ENCODE data around the gene TEAD3.

The TEAD3 gene

GRCh38 chr6:35534407-35535170 lies 37.7 kb upstream of the TEAD3 start:
- in situ Hi-C loops (cut with HindIII; ENCODE audit: low sequenced_read_pairs): no loop called here
- DNase-seq (ENCODE audit: low read depth): no peak
- no peak for TF ChIP-seq CTCF (IDR thresholded peaks at IDR 0.05; ENCODE audit: low read depth, low read length, missing control alignments)
- no peak overlapping the region for H3K4me3 ChIP-seq (ENCODE audit: low read depth, low read length)

GRCh38 chr6:35533981-35534380 lies 37.1 kb upstream of the TEAD3 start:
- in situ Hi-C loops (cut with HindIII; ENCODE audit: low sequenced_read_pairs): no loop called here
- no peak overlapping the region for H3K4me3 ChIP-seq (ENCODE audit: low read depth, low read length)
- DNase-seq (ENCODE audit: low read depth): no peak
- no peak for TF ChIP-seq CTCF (IDR thresholded peaks at IDR 0.05; ENCODE audit: low read depth, low read length, missing control alignments)

- H3K4me3 ChIP-seq (ENCODE audit: low read depth, low read length): no peak overlapping the region
- in situ Hi-C loops (cut with HindIII; ENCODE audit: low sequenced_read_pairs): no loop called here
- no peak for DNase-seq (ENCODE audit: low read depth)
- TF ChIP-seq CTCF (IDR thresholded peaks at IDR 0.05; ENCODE audit: low read depth, low read length, missing control alignments): no peak
Observed at GRCh38 chr6:35532126-35532525, 35.2 kb upstream of the TEAD3 start.

- TF ChIP-seq CTCF (IDR thresholded peaks at IDR 0.05; ENCODE audit: low read depth, low read length, missing control alignments): no peak
- in situ Hi-C loops (cut with HindIII; ENCODE audit: low sequenced_read_pairs): no loop called here
- H3K4me3 ChIP-seq (ENCODE audit: low read depth, low read length): no peak overlapping the region
- DNase-seq (ENCODE audit: low read depth): no peak
Observed at GRCh38 chr6:35524380-35525020, 27.6 kb upstream of the TEAD3 start.

- in situ Hi-C loops (cut with HindIII; ENCODE audit: low sequenced_read_pairs): no loop called here
- peak; percentile 88 for TF ChIP-seq CTCF (IDR thresholded peaks at IDR 0.05; ENCODE audit: low read depth, low read length, missing control alignments)
- peak; percentile 19 for DNase-seq (ENCODE audit: low read depth)
- H3K4me3 ChIP-seq (ENCODE audit: low read depth, low read length): no peak overlapping the region
Observed at GRCh38 chr6:35522660-35523658, 26.1 kb upstream of the TEAD3 start.

GRCh38 chr6:35522151-35522550 lies 25.3 kb upstream of the TEAD3 start:
- DNase-seq (ENCODE audit: low read depth): no peak
- in situ Hi-C loops (cut with HindIII; ENCODE audit: low sequenced_read_pairs): no loop called here
- H3K4me3 ChIP-seq (ENCODE audit: low read depth, low read length): no peak overlapping the region
- no peak for TF ChIP-seq CTCF (IDR thresholded peaks at IDR 0.05; ENCODE audit: low read depth, low read length, missing control alignments)
